ENCODE results near the gene NXN.
A peak's percentile ranks its signal among the peaks of the same experiment; 100 is the strongest.

GRCh38 chr17:885971-886571, 93.5 kb downstream of the NXN start:
- TF ChIP-seq CTCF (IDR thresholded peaks at IDR 0.05): no peak
- peak; percentile 39 to 81 for TF ChIP-seq EP300 (IDR thresholded peaks at IDR 0.05)

All from tibial nerve (tissue), 4 donors.